H1 (cell line): ENCODE data around the gene ZNF284. TPM values are rescaled to one million over a fixed set of nuclear protein-coding genes. Genes with fewer than 3 reads are reported as not detected.

Experiments
- CTCF ChIA-PET: fragments of 300-600 bp; sonication (Branson Sonifier 250); formaldehyde crosslinking; loops from one replicate; lab custom pipeline; 2021; ENCODE audit not compliant: partially characterized antibody; lab: Charles Lee
- POLR2A ChIA-PET: fragments of 300-600 bp; sonication (Branson Sonifier 250); formaldehyde crosslinking; loops from one replicate; lab custom pipeline; 2021; ENCODE audit warnings: inconsistent platforms; ENCODE audit not compliant: partially characterized antibody; lab: Charles Lee
- DNase-seq, 2 experiments: peaks; one replicate each; pipeline versions ENCODE4 v3.0.0 to v3.0.0-alpha.2; 2010 to 2022; ENCODE audit warnings: low spot score in 2 of 2, low read depth in 1 of 2, mixed read lengths in 1 of 2
- FAIRE-seq: peaks from 2 replicates; lab custom pipeline; 2011; peaks lifted over from hg19 to GRCh38; lab: Jason Lieb, UNC
- H2AFZ ChIP-seq: 2 replicates; pipeline ENCODE4 v1.8.1; 2012; ENCODE audit warnings: low read length, inconsistent platforms
- H2AK5ac ChIP-seq: 2 replicates; pipeline ENCODE4 v1.6.1; 2013; ENCODE audit warnings: low read depth, low read length
- H2BK120ac ChIP-seq: replicated peaks from 2 replicates; pipeline ENCODE3; 2013; ENCODE audit warnings: low read depth, low read length, inconsistent platforms
- H2BK12ac ChIP-seq: 2 replicates; pipeline ENCODE4 v1.6.1; 2013; ENCODE audit warnings: low read depth, low read length
- H2BK15ac ChIP-seq: 2 replicates; pipeline ENCODE4 v1.6.1; 2013; ENCODE audit warnings: low read length
- H2BK20ac ChIP-seq: 2 replicates; pipeline ENCODE4 v1.6.1; 2013; ENCODE audit warnings: low read length
- H2BK5ac ChIP-seq: 2 replicates; pipeline ENCODE4 v1.6.1; 2013; ENCODE audit warnings: low read depth, low read length
- H3K14ac ChIP-seq: 2 replicates; pipeline ENCODE4 v1.6.1; 2013; ENCODE audit warnings: inconsistent platforms; ENCODE audit not compliant: insufficient read length
- H3K18ac ChIP-seq: 2 replicates; pipeline ENCODE4 v1.6.1; 2013; ENCODE audit warnings: low read length; ENCODE audit errors: extremely low read depth
- H3K23ac ChIP-seq: 2 replicates; pipeline ENCODE4 v1.6.1; 2013; ENCODE audit warnings: inconsistent platforms; ENCODE audit not compliant: insufficient read length
- H3K23me2 ChIP-seq: 2 replicates; pipeline ENCODE4 v1.6.1; 2013; ENCODE audit warnings: low read depth, low read length
- H3K27ac ChIP-seq: 2 replicates; pipeline ENCODE4 v1.6.1; 2011; ENCODE audit warnings: low read depth, low read length, inconsistent platforms
- H3K27me3 ChIP-seq, 4 experiments: replicated peaks in 1 of 4; 1 replicate in 1 of 4; 2 replicates in 3 of 4; pipeline versions ENCODE4 v1.6.1 to v1.8.1; 2011 to 2013; ENCODE audit warnings: low read length in 3 of 4, mild to moderate bottlenecking in 3 of 4, inconsistent platforms in 2 of 4, mixed read lengths in 2 of 4, moderate library complexity in 1 of 4; ENCODE audit not compliant: control insufficient read depth in 3 of 4, insufficient read depth in 3 of 4; ENCODE audit errors: extremely low read depth in 1 of 4
- H3K36me3 ChIP-seq, 4 experiments: 2 replicates each; pipeline versions ENCODE4 v1.6.1 to v1.8.1; 2011 to 2013; ENCODE audit warnings: mild to moderate bottlenecking in 4 of 4, low read length in 3 of 4, moderate library complexity in 2 of 4, control low read depth in 1 of 4, inconsistent platforms in 1 of 4; ENCODE audit not compliant: insufficient read depth in 4 of 4, control insufficient read depth in 2 of 4
- H3K4ac ChIP-seq: replicated peaks from 2 replicates; pipeline ENCODE3; 2013; ENCODE audit warnings: low read length, low read depth, mixed read lengths, inconsistent platforms; ENCODE audit not compliant: insufficient read length
- H3K4me1 ChIP-seq, 4 experiments: replicated peaks in 1 of 4; 1 replicate in 1 of 4; 2 replicates in 3 of 4; pipeline versions ENCODE4 v1.6.1 to v1.8.1; 2011 to 2013; ENCODE audit warnings: low read length in 3 of 4, inconsistent platforms in 2 of 4, mixed read lengths in 1 of 4; ENCODE audit not compliant: insufficient read depth in 4 of 4, control insufficient read depth in 3 of 4
- H3K4me2 ChIP-seq, 2 experiments: 2 replicates each; pipeline versions ENCODE4 v1.6.1 to v1.8.1; 2011 to 2013; ENCODE audit warnings: low read depth in 2 of 2, low read length in 2 of 2, control low read depth in 1 of 2, inconsistent platforms in 1 of 2, mild to moderate bottlenecking in 1 of 2; ENCODE audit not compliant: insufficient read depth in 1 of 2
- H3K4me3 ChIP-seq, 4 experiments: fragments of 200-600, 300-600 bp in 1 of 4; sonication (generic), shearing (Covaris generic), sonication (Bioruptor Twin) in 1 of 4; 2 replicates each; pipeline versions ENCODE4 v1.5.1 to v1.8.1; 2011 to 2016; ENCODE audit warnings: low read length in 4 of 4, low read depth in 3 of 4, control low read depth in 2 of 4, inconsistent platforms in 2 of 4, mild to moderate bottlenecking in 2 of 4, mixed read lengths in 1 of 4, moderate library complexity in 1 of 4; ENCODE audit not compliant: insufficient read depth in 2 of 4; ENCODE audit errors: extremely low read depth in 1 of 4
- H3K56ac ChIP-seq: replicated peaks from 2 replicates; pipeline ENCODE3; 2013; ENCODE audit warnings: low read depth, mild to moderate bottlenecking, mixed read lengths, low read length, inconsistent platforms; ENCODE audit not compliant: insufficient read length
- H3K79me1 ChIP-seq: 2 replicates; pipeline ENCODE4 v1.6.1; 2013; ENCODE audit warnings: low read depth, low read length, control low read depth
- H3K79me2 ChIP-seq, 2 experiments: 2 replicates each; pipeline versions ENCODE4 v1.6.1 to v1.8.1; 2012 to 2013; ENCODE audit warnings: low read length in 2 of 2, mild to moderate bottlenecking in 2 of 2, inconsistent platforms in 1 of 2; ENCODE audit not compliant: insufficient read depth in 2 of 2, control insufficient read depth in 1 of 2
- H3K9ac ChIP-seq, 4 experiments: replicated peaks in 1 of 4; 1 replicate in 1 of 4; 2 replicates in 3 of 4; pipeline versions ENCODE4 v1.6.1 to v1.8.1; 2011 to 2013; ENCODE audit warnings: low read depth in 3 of 4, low read length in 3 of 4, control low read depth in 2 of 4, mild to moderate bottlenecking in 2 of 4, moderate library complexity in 2 of 4, inconsistent platforms in 1 of 4; ENCODE audit errors: extremely low read depth in 1 of 4
- H3K9me3 ChIP-seq, 2 experiments: 2 replicates each; pipeline versions ENCODE4 v1.6.1 to v1.8.1; 2012 to 2013; ENCODE audit warnings: mild to moderate bottlenecking in 2 of 2, moderate library complexity in 2 of 2, control low read depth in 1 of 2, inconsistent platforms in 1 of 2, low read depth in 1 of 2, low read length in 1 of 2, mixed read lengths in 1 of 2; ENCODE audit not compliant: insufficient read depth in 2 of 2
- H4K20me1 ChIP-seq, 2 experiments: replicated peaks in 1 of 2; 2 replicates each; pipeline versions ENCODE3 to v1.8.1; 2011 to 2013; ENCODE audit warnings: inconsistent platforms in 2 of 2, low read length in 2 of 2, mild to moderate bottlenecking in 1 of 2; ENCODE audit not compliant: insufficient read depth in 2 of 2, control insufficient read depth in 1 of 2
- H4K5ac ChIP-seq: 2 replicates; pipeline ENCODE4 v1.6.1; 2013; ENCODE audit warnings: low read length, low read depth, mixed read lengths, inconsistent platforms; ENCODE audit not compliant: insufficient read length
- H4K8ac ChIP-seq: 2 replicates; pipeline ENCODE4 v1.8.0; 2013; ENCODE audit warnings: mild to moderate bottlenecking, moderate library complexity, low read length, inconsistent platforms; ENCODE audit not compliant: insufficient read depth; ENCODE audit errors: extremely low read depth
- H4K91ac ChIP-seq: replicated peaks from 2 replicates; pipeline ENCODE3; 2013; ENCODE audit warnings: low read length, mixed read lengths, inconsistent platforms; ENCODE audit not compliant: insufficient read length
- CBX5 ChIP-seq: fragments of 300-800, 300-1000 bp; sonication (generic); IDR thresholded peaks from 2 replicates; pipeline ENCODE4 v1.7.1; 2016; ENCODE audit warnings: antibody characterized with exemption, low read length, low read depth
- CTCF ChIP-seq, 3 experiments: IDR thresholded peaks; 1 replicate in 2 of 3; 2 replicates in 1 of 3; pipeline versions ENCODE4 v1.5.1 to v1.6.1; 2011; ENCODE audit warnings: low read length in 3 of 3, mild to moderate bottlenecking in 3 of 3, inconsistent platforms in 2 of 3, low read depth in 1 of 3, moderate library complexity in 1 of 3; ENCODE audit not compliant: insufficient read depth in 1 of 3; ENCODE audit errors: control extremely low read depth in 1 of 3
- MAFK ChIP-seq: IDR thresholded peaks from 2 replicates; pipeline ENCODE4 v1.6.1; 2012; ENCODE audit warnings: low read depth, mild to moderate bottlenecking, improper control_type of control experiment, low read length
- NANOG ChIP-seq: IDR thresholded peaks from 2 replicates; pipeline ENCODE4 v1.6.1; 2011; ENCODE audit warnings: low read length, low read depth, mild to moderate bottlenecking, inconsistent platforms; ENCODE audit not compliant: insufficient read depth, poor library complexity, severe bottlenecking
- RNF2 ChIP-seq: fragments of 200-900, 300-1000 bp; sonication (generic); IDR thresholded peaks from 2 replicates; pipeline ENCODE4 v1.7.1; 2016; ENCODE audit warnings: borderline replicate concordance, low read depth, mild to moderate bottlenecking, antibody characterized with exemption, low read length; ENCODE audit not compliant: poor library complexity, severe bottlenecking; ENCODE audit errors: missing control alignments
- SAP30 ChIP-seq: fragments of 300-600 bp; sonication (generic); IDR thresholded peaks from 2 replicates; pipeline ENCODE4 v1.7.1; 2012; ENCODE audit warnings: low read length, moderate library complexity, mild to moderate bottlenecking, inconsistent platforms; ENCODE audit not compliant: insufficient read depth, insufficient replicate concordance
- SUZ12 ChIP-seq: fragments of 200-600 bp; sonication (generic); IDR thresholded peaks from 2 replicates; pipeline ENCODE4 v1.6.1; 2012; ENCODE audit warnings: mild to moderate bottlenecking, inconsistent platforms, low read length, moderate library complexity, mixed read lengths
- TCF12 ChIP-seq: IDR thresholded peaks from 2 replicates; pipeline ENCODE4 v1.6.1; 2011; ENCODE audit warnings: low read depth, mild to moderate bottlenecking, low read length
- ZNF274 ChIP-seq: IDR thresholded peaks from 2 replicates; pipeline ENCODE4 v1.7.0; 2012; ENCODE audit warnings: low read length, borderline replicate concordance; ENCODE audit errors: extremely low read depth
- WGBS, 2 experiments: shearing (Covaris generic) in 1 of 2; methylation state at CpG; one replicate each; pipeline versions ENCODE4 v1.1.6 to v1.1.7; 2013 to 2015; ENCODE audit warnings: low lambda C conversion rate in 2 of 2, mixed read lengths in 2 of 2, inconsistent platforms in 1 of 2, low coverage in 1 of 2, missing lambda C conversion rate in 1 of 2; ENCODE audit not compliant: insufficient replicate concordance in 2 of 2, insufficient coverage in 1 of 2, insufficient read length in 1 of 2; ENCODE audit errors: extremely low coverage in 1 of 2, missing lambda C conversion rate in 1 of 2; 5-methylcytosine and 5-hydroxymethylcytosine counted together
- polyA plus RNA-seq, 7 experiments: library from polyadenylated mRNA; depleted of rRNA in 3 of 7; stranded (reverse) in 5 of 7; unstranded in 2 of 7; fragments of >200 nt in 5 of 7; fragments of 200-250 nt in 2 of 7; gene quantifications; 1 replicate in 5 of 7; 2 replicates in 1 of 7; 4 replicates in 1 of 7; pipeline versions ENCODE4 v1.2.1 to v1.2.3, GENCODE V29; 2011 to 2013; ENCODE audit warnings: missing spikeins in 2 of 7, mixed read lengths in 2 of 7
- total RNA-seq: library from RNA; stranded (reverse); fragmentation: NEBNext Ultra II Directional; extraction: Animal tissue kit (Norgen Biotek cat#: 25700); gene quantifications from 2 replicates; pipeline ENCODE4 v1.2.1, GENCODE V29; 2021

The ZNF284 gene
- total and polyA plus RNA-seq, 2 of the 8 experiments (the other 6 are each of a cell fraction or from before 2014, with no cell fraction given), result 1.1 to 3.4 TPM

GRCh38 chr19:44059229-44059628 is 12.7 kb upstream of the ZNF284 start:
- Histone ChIP-seq H3K36me3 (peaks cover 0 to 35% (median 22%) of the 10 kb centered on the region in 4 experiments; a peak in 5 of 8 replicates), H3K4me1 (no peaks in the 10 kb centered on the region), H4K8ac (no peak overlapping the region), H3K27me3 (no peaks in the 10 kb centered on the region), H3K14ac (no peak overlapping the region), H3K23ac (no peak overlapping the region), H4K20me1 (no peaks in the 10 kb centered on the region), H2AK5ac (no peak overlapping the region), H3K79me1 (no peaks in the 10 kb centered on the region), H2BK12ac (no peak overlapping the region), H4K5ac (no peak overlapping the region), H2BK5ac (no peak overlapping the region), H3K27ac (no peak overlapping the region), H3K56ac (no peak overlapping the region), H2BK20ac (no peak overlapping the region), H4K91ac (no peak overlapping the region), H3K4ac (no peak overlapping the region), H2AFZ (no peak overlapping the region), H3K4me3 (no peak overlapping the region), H2BK15ac (no peak overlapping the region), H3K9ac (no peak overlapping the region), H3K4me2 (no peak overlapping the region), H3K23me2 (no peaks in the 10 kb centered on the region), H3K18ac (no peak overlapping the region), H2BK120ac (no peak overlapping the region), H3K79me2 (no peaks in the 10 kb centered on the region), H3K9me3 (0 out of 4 replicates have a peak, but pooled peaks cover 0 to 3% of the 10 kb centered on the region in 2 experiments)
- 81% methylated on average over 2 of the region's 2 CpGs; no CpG with 5 or more reads in 1 of the 2 experiments for WGBS, 2 experiments
- DNase-seq (no peak), FAIRE-seq (no peak)
- POLR2A ChIA-PET, result no interaction called here
- CTCF ChIA-PET, result interaction anchor here (1.4 kb wide), 1 partner anchor 11 kb away, joined by 5 read pairs; no protein-coding TSS in a partner anchor
- no peak for TF ChIP-seq TCF12
- TF ChIP-seq MAFK, result no peak
- TF ChIP-seq SAP30, result no peak
- no peak for TF ChIP-seq RNF2
- no peak for TF ChIP-seq ZNF274
- TF ChIP-seq CBX5, result no peak
- TF ChIP-seq SUZ12, result no peak
- TF ChIP-seq NANOG, result no peak
- no peak for TF ChIP-seq CTCF (IDR thresholded peaks at IDR 0.05; ENCODE audit: control extremely low read depth in 1 of 3, insufficient read depth in 1 of 3, low read depth in 1 of 3, low read length in 3 of 3)
